Posterior cingulate gyrus (tissue), 11 donors: ENCODE measurements around the gene ANKS4B.
"Not testable (repeated sequence)": the region's sequence is repeated elsewhere in the genome, so short reads cannot be mapped to it uniquely, and the experiment has no call there.

Experiments
- DNase-seq, 10 donors: peaks; one replicate each; pipeline versions ENCODE4 v3.0.0 to v3.0.0-alpha.2; 2020 to 2021; ENCODE audit warnings: mixed read lengths in 3 of 10
- intact Hi-C: fragments of 100-400 bp; cut with DNase I; formaldehyde crosslinking; loops from one replicate; pipeline ENCODE4 v1.15.1; 2023

Gene ANKS4B

GRCh38 chr16:21283521-21284289 is 50.2 kb downstream of the ANKS4B start:
- intact Hi-C loops: no loop called here
- peak in 8 of 10 donors; percentile 15 to 93 (median 54) for DNase-seq

GRCh38 chr16:21284414-21284813 is 50.9 kb downstream of the ANKS4B start:
- DNase-seq: no peak
- intact Hi-C loops: no loop called here

GRCh38 chr16:21285314-21285713 is 51.8 kb downstream of the ANKS4B start:
- DNase-seq: no peak
- intact Hi-C loops: no loop called here

- intact Hi-C loops, DNase-seq: not testable (repeated sequence)
Measured at GRCh38 chr16:21289789-21290188, 56.3 kb downstream of the ANKS4B start.

GRCh38 chr16:21300309-21301167 is 67.0 kb downstream of the ANKS4B start:
- peak; percentile 72 to 96 (median 87) for DNase-seq
- intact Hi-C loops: loop anchor here (1.0 to 10.0 kb wide), 4 partner anchors 112 to 254 kb away; no protein-coding TSS in a partner anchor

GRCh38 chr16:21301168-21301894 is 67.8 kb downstream of the ANKS4B start:
- intact Hi-C loops: loop anchor here (10.0 kb wide), 2 partner anchors 223 to 253 kb away; no protein-coding TSS in a partner anchor
- peak in 8 of 10 donors; percentile 15 to 85 (median 29) for DNase-seq

- DNase-seq: no peak
- intact Hi-C loops: loop anchor here (10.0 kb wide), 2 partner anchors 223 to 253 kb away; no protein-coding TSS in a partner anchor
Measured at GRCh38 chr16:21301895-21302291, 68.4 kb downstream of the ANKS4B start.

GRCh38 chr16:21302454-21302853 is 69.0 kb downstream of the ANKS4B start:
- no peak for DNase-seq
- intact Hi-C loops: loop anchor here (10.0 kb wide), 2 partner anchors 222 to 252 kb away; no protein-coding TSS in a partner anchor

GRCh38 chr16:21302898-21303528 is 69.5 kb downstream of the ANKS4B start:
- intact Hi-C loops: loop anchor here (10.0 kb wide), 2 partner anchors 222 to 252 kb away; no protein-coding TSS in a partner anchor

More at GRCh38 chr16:21302898-21303528, 69.5 kb downstream of the ANKS4B start:
- no peak for DNase-seq
